PC-3 (cell line): Measurements from ENCODE around the gene SAG. TPM values are rescaled to one million over a fixed set of nuclear protein-coding genes. Genes with fewer than 3 reads are reported as not detected.

Experiments
- ATAC-seq: fragments of 200-7000 bp; cut with Tn5 transposase; 2 replicates; pipeline ENCODE4 v1.9.1; 2020; ENCODE audit warnings: mild to moderate bottlenecking, moderate library complexity
- BruUV-seq: library from RNA; stranded (reverse); fragments of 400-500 nt; replicated peaks from 2 replicates; lab custom pipeline; 2021; lab: Mats Ljungman, UMichigan
- CTCF ChIA-PET: fragments of 300-600 bp; sonication (Branson Sonifier 250); formaldehyde crosslinking; loops from one replicate; lab custom pipeline; 2022; ENCODE audit warnings: antibody characterized with exemption; lab: Charles Lee
- POLR2A ChIA-PET: fragments of 300-600 bp; sonication (Branson Sonifier 250); formaldehyde crosslinking; loops from one replicate; lab custom pipeline; 2022; ENCODE audit warnings: antibody characterized with exemption; ENCODE audit not compliant: unreplicated experiment; lab: Charles Lee
- DNase-seq: peaks from one replicate; pipeline ENCODE4 v3.0.0-alpha.2; 2015
- H2AFZ ChIP-seq: fragments of 300-600 bp; sonication (generic); 2 replicates; pipeline ENCODE4 v1.6.0; 2016; ENCODE audit warnings: antibody characterized with exemption, low read length
- H3F3A ChIP-seq: fragments of 300-600 bp; sonication (generic); one replicate; pipeline ENCODE4 v1.6.0; 2017; ENCODE audit warnings: antibody characterized with exemption, low read length, control low read depth, mild to moderate bottlenecking; ENCODE audit not compliant: unreplicated experiment
- H3K27ac ChIP-seq: fragments of 300-600 bp; sonication (generic); 2 replicates; pipeline ENCODE4 v1.5.1; 2016; ENCODE audit warnings: mild to moderate bottlenecking, low read length
- H3K27me3 ChIP-seq: fragments of 300-600 bp; sonication (generic); 2 replicates; pipeline ENCODE4 v1.6.1; 2016; ENCODE audit warnings: low read length, mixed read lengths
- H3K36me3 ChIP-seq: fragments of 300-600 bp; sonication (generic); 2 replicates; pipeline ENCODE4 v1.6.1; 2016; ENCODE audit warnings: low read depth, mixed run types, low read length, mixed read lengths
- H3K4me1 ChIP-seq: fragments of 300-600 bp; sonication (generic); 2 replicates; pipeline ENCODE4 v1.5.1; 2016; ENCODE audit warnings: low read length; ENCODE audit not compliant: insufficient read depth
- H3K4me2 ChIP-seq: fragments of 300-600 bp; sonication (generic); 2 replicates; pipeline ENCODE4 v1.6.0; 2016; ENCODE audit warnings: low read length
- H3K4me3 ChIP-seq: fragments of 300-600 bp; sonication (generic); 2 replicates; pipeline ENCODE4 v1.5.1; 2016; ENCODE audit warnings: mild to moderate bottlenecking, low read length, mixed read lengths
- H3K79me2 ChIP-seq: fragments of 300-600 bp; sonication (generic); 2 replicates; pipeline ENCODE4 v1.6.1; 2017; ENCODE audit warnings: low read length, mixed read lengths
- H3K9ac ChIP-seq: fragments of 300-600 bp; sonication (generic); 2 replicates; pipeline ENCODE4 v1.6.0; 2016; ENCODE audit warnings: mild to moderate bottlenecking, low read length
- H3K9me2 ChIP-seq: fragments of 300-600 bp; sonication (generic); replicated peaks from 2 replicates; pipeline ENCODE4 v1.6.1; 2016; ENCODE audit warnings: mixed run types, low read length, mixed read lengths
- H3K9me3 ChIP-seq: fragments of 300-600 bp; sonication (generic); 2 replicates; pipeline ENCODE4 v1.6.1; 2016; ENCODE audit warnings: low read length, mixed read lengths
- H4K20me1 ChIP-seq: fragments of 300-600 bp; sonication (generic); 2 replicates; pipeline ENCODE4 v1.6.1; 2016; ENCODE audit warnings: low read length, mixed read lengths
- CTCF ChIP-seq: fragments of 300-600 bp; sonication (generic); conservative IDR thresholded peaks from 2 replicates; pipeline ENCODE4 v1.5.1; 2017; ENCODE audit warnings: antibody characterized with exemption, low read depth, mild to moderate bottlenecking, low read length
- EZH2 ChIP-seq: fragments of 300-600 bp; sonication (generic); IDR thresholded peaks from one replicate; pipeline ENCODE4 v1.6.1; 2017; ENCODE audit warnings: antibody characterized with exemption, mild to moderate bottlenecking, low read length; ENCODE audit not compliant: unreplicated experiment
- EZH2phosphoT487 ChIP-seq: fragments of 300-600 bp; sonication (generic); IDR thresholded peaks from 2 replicates; pipeline ENCODE4 v1.6.1; 2018; ENCODE audit warnings: mild to moderate bottlenecking, antibody characterized with exemption, low read length, borderline replicate concordance
- intact Hi-C: fragments of 100-400 bp; cut with micrococcal nuclease; formaldehyde crosslinking; loops from 2 replicates; pipeline ENCODE4 v1.9.0; 2023
- total RNA-seq: library from RNA; depleted of rRNA; stranded (reverse); fragments of >200 nt; gene quantifications from 2 replicates; pipeline ENCODE4 v1.2.3, GENCODE V29; 2014

The SAG gene
- total RNA-seq, 1 experiment from 2014 or later, result not detected

GRCh38 chr2:233287871-233288270, 19.7 kb upstream of the SAG start:
- H3K9me2 ChIP-seq, result no peaks in the 10 kb centered on the region
- ChIA-PET CTCF (no interaction called here), POLR2A (no interaction called here)
- intact Hi-C loops, result loop anchor here (10.0 kb wide), 1 partner anchor 157 kb away; no protein-coding TSS in a partner anchor
- H3K4me1 ChIP-seq, result no peaks in the 10 kb centered on the region
- no peak overlapping the region for H3K9ac ChIP-seq
- DNase-seq (no peak), ATAC-seq (no peak)
- no peak overlapping the region for H3K4me2 ChIP-seq
- no peak for TF ChIP-seq CTCF
- TF ChIP-seq EZH2, result no peak
- TF ChIP-seq EZH2phosphoT487, result no peak
- H4K20me1 ChIP-seq, result peaks cover 59% of the 10 kb centered on the region
- H3K27ac ChIP-seq, result no peak overlapping the region
- H2AFZ ChIP-seq, result no peak overlapping the region
- no peaks in the 10 kb centered on the region for H3K9me3 ChIP-seq
- peaks cover 84% of the 10 kb centered on the region for H3K36me3 ChIP-seq
- no TSS peak for BruUV-seq
- H3F3A ChIP-seq, result peaks cover 6% of the 10 kb centered on the region
- H3K27me3 ChIP-seq, result no peaks in the 10 kb centered on the region
- no peak overlapping the region for H3K4me3 ChIP-seq
- peaks cover 29% of the 10 kb centered on the region; the same call in 1 of the 2 replicates for H3K79me2 ChIP-seq

- intact Hi-C loops, result loop anchor here (10.0 kb wide), 1 partner anchor 156 kb away; no protein-coding TSS in a partner anchor
- BruUV-seq, result no TSS peak
- peak; percentile 42; the same call in 1 of the 2 replicates for ATAC-seq
- Histone ChIP-seq H2AFZ (no peak overlapping the region), H3K27ac (no peak overlapping the region), H3K27me3 (no peaks in the 10 kb centered on the region), H3F3A (peaks cover 10% of the 10 kb centered on the region), H3K9ac (no peak overlapping the region), H3K9me2 (no peaks in the 10 kb centered on the region), H3K36me3 (peaks cover 87% of the 10 kb centered on the region), H3K9me3 (no peaks in the 10 kb centered on the region), H3K79me2 (peaks cover 29% of the 10 kb centered on the region; the same call in 1 of the 2 replicates), H3K4me3 (no peak overlapping the region), H4K20me1 (peaks cover 58% of the 10 kb centered on the region), H3K4me2 (no peak overlapping the region), H3K4me1 (no peaks in the 10 kb centered on the region)
- POLR2A ChIA-PET, result no interaction called here
- CTCF ChIA-PET, result no interaction called here
- no peak for DNase-seq
- TF ChIP-seq EZH2, result no peak
- TF ChIP-seq EZH2phosphoT487, result no peak
- TF ChIP-seq CTCF, result no peak
These were observed 19.0 kb upstream of the SAG start for GRCh38 chr2:233288663-233289062.

- H3F3A ChIP-seq, result peaks cover 10% of the 10 kb centered on the region
- H2AFZ ChIP-seq, result no peak overlapping the region
- H3K9ac ChIP-seq, result no peak overlapping the region
- H3K4me3 ChIP-seq, result no peak overlapping the region
- peaks cover 28% of the 10 kb centered on the region; the same call in 1 of the 2 replicates for H3K79me2 ChIP-seq
- H4K20me1 ChIP-seq, result peaks cover 57% of the 10 kb centered on the region
- no peaks in the 10 kb centered on the region for H3K9me2 ChIP-seq
- ChIA-PET POLR2A (no interaction called here), CTCF (interaction anchor here (0.6 kb wide), 1 partner anchor 1258 kb away, joined by 13 read pairs; no protein-coding TSS in a partner anchor)
- H3K4me2 ChIP-seq, result no peak overlapping the region
- TF ChIP-seq CTCF (no peak), EZH2phosphoT487 (no peak), EZH2 (no peak)
- no TSS peak for BruUV-seq
- no peaks in the 10 kb centered on the region for H3K27me3 ChIP-seq
- H3K9me3 ChIP-seq, result no peaks in the 10 kb centered on the region
- ATAC-seq, result peak; percentile 11; the same call in 1 of the 2 replicates
- H3K27ac ChIP-seq, result no peak overlapping the region
- H3K36me3 ChIP-seq, result peaks cover 96% of the 10 kb centered on the region
- intact Hi-C loops, result loop anchor here (1.0 to 10.0 kb wide), 3 partner anchors 61 to 155 kb away; no protein-coding TSS in a partner anchor
- H3K4me1 ChIP-seq, result no peaks in the 10 kb centered on the region
- no peak for DNase-seq
These were observed 18.0 kb upstream of the SAG start for GRCh38 chr2:233289648-233290047.
